ENCODE data around the gene SLC27A2.

The SLC27A2 gene

DNA sequence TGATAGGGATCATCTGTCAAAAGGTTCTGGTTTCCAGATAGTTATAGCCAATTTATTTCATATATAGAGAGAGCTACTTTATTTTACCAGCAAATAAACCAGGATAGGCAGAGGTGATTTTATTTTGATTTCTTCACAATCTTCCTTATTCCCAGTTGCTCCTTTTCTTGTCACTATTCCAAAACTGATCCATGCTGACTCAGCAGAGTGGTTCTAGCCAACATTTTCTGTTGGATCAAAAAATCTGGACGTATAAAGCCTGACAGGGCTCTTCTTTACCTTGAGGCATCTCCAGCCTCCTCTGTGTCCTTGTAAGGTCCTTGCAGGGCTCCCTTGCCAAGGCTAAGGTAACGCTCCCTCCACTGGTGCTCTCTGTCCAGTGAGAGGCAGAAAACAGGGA lies 67.7 kb downstream of the SLC27A2 start:
- Histone ChIP-seq H3K36me3 (replicated peaks in 1 of 2; ENCODE audit: control insufficient read depth in 2 of 2, insufficient read depth in 2 of 2, low read length in 2 of 2) (no peaks in the 10 kb centered on the region), H3K27ac (replicated peaks; ENCODE audit: low read length) (no peak overlapping the region), H3K23ac (ENCODE audit: low read depth, low read length, poor library complexity) (no peak overlapping the region), H3K4me1 (ENCODE audit: control insufficient read depth in 2 of 2, insufficient read depth in 1 of 2, low read depth in 1 of 2, low read length in 2 of 2) (no peaks in the 10 kb centered on the region), H3K9ac (ENCODE audit: low read depth, low read length, poor library complexity) (no peak overlapping the region), H2BK5ac (ENCODE audit: low read length) (no peak overlapping the region), H2BK12ac (ENCODE audit: low read length) (no peak overlapping the region), H2AK5ac (ENCODE audit: low read depth, low read length) (no peak overlapping the region), H3K4ac (ENCODE audit: low read length) (no peak overlapping the region), H3K27me3 (ENCODE audit: control insufficient read depth in 3 of 3, insufficient read depth in 3 of 3, low read depth in 1 of 3, low read length in 3 of 3) (peaks cover 0 to 4% (median 0%) of the 10 kb centered on the region in 3 experiments), H2AFZ (ENCODE audit: low read length) (no peak overlapping the region), H3K18ac (ENCODE audit: low read length) (no peak overlapping the region), H3K4me3 (ENCODE audit: low read length in 2 of 2) (no peak overlapping the region), H3K79me1 (ENCODE audit: low read depth, low read length) (no peaks in the 10 kb centered on the region), H3K9me3 (replicated peaks in 1 of 2; ENCODE audit: control insufficient read depth in 2 of 2, insufficient read depth in 1 of 2, low read depth in 1 of 2, low read length in 2 of 2) (no peaks in the 10 kb centered on the region), H4K8ac (ENCODE audit: low read depth, low read length) (no peak overlapping the region), H3K4me2 (ENCODE audit: insufficient read depth, low read length, poor library complexity, severe bottlenecking) (no peak overlapping the region), H2BK120ac (ENCODE audit: low read depth, low read length) (no peak overlapping the region), H3K14ac (ENCODE audit: low read length) (no peak overlapping the region), H2BK15ac (ENCODE audit: low read length) (no peak overlapping the region), H4K91ac (ENCODE audit: low read depth, low read length, poor library complexity) (no peak overlapping the region)
- no CpG with 5 or more reads among the region's 2 CpGs for WGBS, 2 donors (ENCODE audit: extremely low coverage in 2 of 2, insufficient read length in 2 of 2, insufficient replicate concordance in 1 of 2)
- no peak for DNase-seq (ENCODE audit: low spot score)

DNA sequence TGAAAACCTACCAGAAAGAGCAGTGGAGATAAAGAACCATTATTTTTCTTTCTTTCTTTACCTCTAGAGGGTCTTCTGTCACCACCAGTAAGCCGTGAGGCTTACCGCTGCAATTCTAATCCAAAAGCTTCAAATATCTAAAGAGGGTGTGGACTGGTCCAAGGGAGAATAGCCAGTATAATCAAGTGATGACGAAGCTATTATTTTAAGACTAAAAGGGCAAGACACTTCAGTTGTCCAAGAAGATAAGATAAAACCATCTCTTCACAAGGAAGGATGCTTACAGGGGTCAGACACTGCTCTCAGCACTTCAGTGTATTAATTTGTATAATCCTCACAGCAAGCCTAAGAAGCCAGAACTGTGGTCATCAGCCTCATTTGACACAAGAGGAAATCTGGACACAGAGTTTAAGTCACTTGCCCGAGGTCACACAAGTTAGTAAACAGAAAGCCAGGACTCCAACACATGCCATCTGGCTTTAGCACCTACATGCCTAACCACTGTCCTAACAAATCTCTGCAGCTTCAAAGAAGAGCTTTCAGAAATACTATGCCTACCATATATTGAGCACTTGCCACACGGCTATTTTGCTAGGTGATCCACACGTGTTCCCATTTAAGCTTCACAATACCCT lies 68.9 kb downstream of the SLC27A2 start:
- H4K91ac ChIP-seq (ENCODE audit: low read depth, low read length, poor library complexity), result no peak overlapping the region
- no peak overlapping the region for H3K4ac ChIP-seq (ENCODE audit: low read length)
- DNase-seq (ENCODE audit: low spot score), result no peak
- no peak overlapping the region for H3K14ac ChIP-seq (ENCODE audit: low read length)
- no peaks in the 10 kb centered on the region for H3K4me1 ChIP-seq (ENCODE audit: control insufficient read depth in 2 of 2, insufficient read depth in 1 of 2, low read depth in 1 of 2, low read length in 2 of 2)
- H3K27me3 ChIP-seq (ENCODE audit: control insufficient read depth in 3 of 3, insufficient read depth in 3 of 3, low read depth in 1 of 3, low read length in 3 of 3), result peaks cover 0 to 4% (median 0%) of the 10 kb centered on the region in 3 experiments
- no peak overlapping the region for H3K4me2 ChIP-seq (ENCODE audit: insufficient read depth, low read length, poor library complexity, severe bottlenecking)
- H3K79me1 ChIP-seq (ENCODE audit: low read depth, low read length), result no peaks in the 10 kb centered on the region
- no peak overlapping the region for H3K9ac ChIP-seq (ENCODE audit: low read depth, low read length, poor library complexity)
- H3K9me3 ChIP-seq (replicated peaks in 1 of 2; ENCODE audit: control insufficient read depth in 2 of 2, insufficient read depth in 1 of 2, low read depth in 1 of 2, low read length in 2 of 2), result no peaks in the 10 kb centered on the region
- H3K18ac ChIP-seq (ENCODE audit: low read length), result no peak overlapping the region
- no peak overlapping the region for H2BK12ac ChIP-seq (ENCODE audit: low read length)
- H3K36me3 ChIP-seq (replicated peaks in 1 of 2; ENCODE audit: control insufficient read depth in 2 of 2, insufficient read depth in 2 of 2, low read length in 2 of 2), result no peaks in the 10 kb centered on the region
- WGBS, 2 donors (ENCODE audit: extremely low coverage in 2 of 2, insufficient read length in 2 of 2, insufficient replicate concordance in 1 of 2), result no CpG with 5 or more reads among the region's 6 CpGs
- no peak overlapping the region for H3K23ac ChIP-seq (ENCODE audit: low read depth, low read length, poor library complexity)
- no peak overlapping the region for H2AK5ac ChIP-seq (ENCODE audit: low read depth, low read length)
- H2BK15ac ChIP-seq (ENCODE audit: low read length), result no peak overlapping the region
- no peak overlapping the region for H2BK5ac ChIP-seq (ENCODE audit: low read length)
- H4K8ac ChIP-seq (ENCODE audit: low read depth, low read length), result no peak overlapping the region
- no peak overlapping the region for H2BK120ac ChIP-seq (ENCODE audit: low read depth, low read length)
- no peak overlapping the region for H2AFZ ChIP-seq (ENCODE audit: low read length)
- H3K4me3 ChIP-seq (ENCODE audit: low read length in 2 of 2), result no peak overlapping the region
- no peak overlapping the region for H3K27ac ChIP-seq (replicated peaks; ENCODE audit: low read length)

DNA sequence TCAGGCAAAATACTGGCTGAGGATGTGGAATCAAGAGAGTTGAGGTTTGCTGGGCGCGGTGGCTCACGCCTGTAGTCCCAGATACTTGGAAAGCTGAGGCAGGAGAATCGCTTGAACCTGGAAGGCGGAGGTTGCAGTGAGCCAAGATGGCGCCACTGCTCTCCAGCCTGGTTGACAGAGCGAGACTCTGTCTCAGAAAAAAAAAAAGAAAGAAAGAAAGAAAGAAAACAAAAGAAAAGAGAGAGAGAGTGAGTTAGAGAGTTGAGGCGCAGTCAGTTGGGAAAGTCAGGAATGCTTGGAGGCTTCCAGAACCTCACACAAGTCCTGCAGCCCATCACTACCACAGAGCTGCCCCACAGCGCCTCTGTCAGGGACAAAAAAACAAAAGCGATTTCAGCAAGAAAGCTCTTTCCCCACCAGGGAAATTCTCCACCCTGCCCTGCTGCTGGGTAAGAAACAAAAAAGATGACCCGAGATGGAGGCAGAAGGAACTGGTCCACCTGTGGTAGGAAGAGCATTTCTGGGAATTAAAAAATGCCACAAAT lies 69.7 kb downstream of the SLC27A2 start:
- no peaks in the 10 kb centered on the region for H3K4me1 ChIP-seq (ENCODE audit: control insufficient read depth in 2 of 2, insufficient read depth in 1 of 2, low read depth in 1 of 2, low read length in 2 of 2)
- DNase-seq (ENCODE audit: low spot score), result no peak
- no peak overlapping the region for H3K23ac ChIP-seq (ENCODE audit: low read depth, low read length, poor library complexity)
- H3K79me1 ChIP-seq (ENCODE audit: low read depth, low read length), result no peaks in the 10 kb centered on the region
- no peak overlapping the region for H2BK120ac ChIP-seq (ENCODE audit: low read depth, low read length)
- no peak overlapping the region for H3K14ac ChIP-seq (ENCODE audit: low read length)
- no peaks in the 10 kb centered on the region for H3K36me3 ChIP-seq (replicated peaks in 1 of 2; ENCODE audit: control insufficient read depth in 2 of 2, insufficient read depth in 2 of 2, low read length in 2 of 2)
- H3K9me3 ChIP-seq (replicated peaks in 1 of 2; ENCODE audit: control insufficient read depth in 2 of 2, insufficient read depth in 1 of 2, low read depth in 1 of 2, low read length in 2 of 2), result no peaks in the 10 kb centered on the region
- no peak overlapping the region for H3K4me2 ChIP-seq (ENCODE audit: insufficient read depth, low read length, poor library complexity, severe bottlenecking)
- no peak overlapping the region for H2AFZ ChIP-seq (ENCODE audit: low read length)
- no peak overlapping the region for H2BK5ac ChIP-seq (ENCODE audit: low read length)
- H3K4me3 ChIP-seq (ENCODE audit: low read length in 2 of 2), result no peak overlapping the region
- H3K9ac ChIP-seq (ENCODE audit: low read depth, low read length, poor library complexity), result no peak overlapping the region
- H2BK15ac ChIP-seq (ENCODE audit: low read length), result no peak overlapping the region
- WGBS, 2 donors (ENCODE audit: extremely low coverage in 2 of 2, insufficient read length in 2 of 2, insufficient replicate concordance in 1 of 2), result no CpG with 5 or more reads among the region's 11 CpGs
- no peak overlapping the region for H3K4ac ChIP-seq (ENCODE audit: low read length)
- H4K91ac ChIP-seq (ENCODE audit: low read depth, low read length, poor library complexity), result no peak overlapping the region
- H2AK5ac ChIP-seq (ENCODE audit: low read depth, low read length), result no peak overlapping the region
- no peak overlapping the region for H2BK12ac ChIP-seq (ENCODE audit: low read length)
- no peaks in the 10 kb centered on the region for H3K27me3 ChIP-seq (ENCODE audit: control insufficient read depth in 3 of 3, insufficient read depth in 3 of 3, low read depth in 1 of 3, low read length in 3 of 3)
- H3K18ac ChIP-seq (ENCODE audit: low read length), result no peak overlapping the region
- no peak overlapping the region for H4K8ac ChIP-seq (ENCODE audit: low read depth, low read length)
- H3K27ac ChIP-seq (replicated peaks; ENCODE audit: low read length), result no peak overlapping the region

DNA sequence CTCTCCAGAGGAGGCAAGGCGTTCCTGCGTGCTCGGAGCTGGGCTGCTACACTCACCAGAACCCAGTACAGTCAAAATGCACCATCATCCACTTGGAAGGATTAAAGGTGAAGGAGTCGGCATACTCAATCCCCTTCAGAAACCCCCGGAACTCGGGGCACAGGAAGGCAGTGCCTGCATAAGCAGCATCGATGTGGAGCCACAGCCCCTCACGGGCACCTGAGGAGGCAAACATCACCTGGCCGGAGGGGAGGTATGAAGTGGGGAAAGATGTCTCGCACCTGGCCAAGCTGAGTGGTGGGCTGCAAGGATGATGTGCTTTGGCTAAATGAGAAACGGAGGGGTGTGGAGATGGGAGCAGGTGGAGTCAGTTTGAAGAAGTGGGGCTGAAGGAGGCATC lies 70.6 kb downstream of the SLC27A2 start:
- H3K36me3 ChIP-seq (replicated peaks in 1 of 2; ENCODE audit: control insufficient read depth in 2 of 2, insufficient read depth in 2 of 2, low read length in 2 of 2), result no peaks in the 10 kb centered on the region
- no peak overlapping the region for H2BK120ac ChIP-seq (ENCODE audit: low read depth, low read length)
- DNase-seq (ENCODE audit: low spot score), result no peak
- H3K27ac ChIP-seq (replicated peaks; ENCODE audit: low read length), result no peak overlapping the region
- no peak overlapping the region for H2AFZ ChIP-seq (ENCODE audit: low read length)
- no peak overlapping the region for H3K23ac ChIP-seq (ENCODE audit: low read depth, low read length, poor library complexity)
- no peak overlapping the region for H3K14ac ChIP-seq (ENCODE audit: low read length)
- H3K4ac ChIP-seq (ENCODE audit: low read length), result no peak overlapping the region
- H4K91ac ChIP-seq (ENCODE audit: low read depth, low read length, poor library complexity), result no peak overlapping the region
- H3K4me3 ChIP-seq (ENCODE audit: low read length in 2 of 2), result no peak overlapping the region
- no peak overlapping the region for H4K8ac ChIP-seq (ENCODE audit: low read depth, low read length)
- no peaks in the 10 kb centered on the region for H3K9me3 ChIP-seq (replicated peaks in 1 of 2; ENCODE audit: control insufficient read depth in 2 of 2, insufficient read depth in 1 of 2, low read depth in 1 of 2, low read length in 2 of 2)
- H3K79me1 ChIP-seq (ENCODE audit: low read depth, low read length), result no peaks in the 10 kb centered on the region
- H2BK12ac ChIP-seq (ENCODE audit: low read length), result no peak overlapping the region
- H2BK15ac ChIP-seq (ENCODE audit: low read length), result no peak overlapping the region
- no peak overlapping the region for H3K9ac ChIP-seq (ENCODE audit: low read depth, low read length, poor library complexity)
- no peaks in the 10 kb centered on the region for H3K27me3 ChIP-seq (ENCODE audit: control insufficient read depth in 3 of 3, insufficient read depth in 3 of 3, low read depth in 1 of 3, low read length in 3 of 3)
- H3K4me2 ChIP-seq (ENCODE audit: insufficient read depth, low read length, poor library complexity, severe bottlenecking), result no peak overlapping the region
- H2BK5ac ChIP-seq (ENCODE audit: low read length), result no peak overlapping the region
- no peaks in the 10 kb centered on the region for H3K4me1 ChIP-seq (ENCODE audit: control insufficient read depth in 2 of 2, insufficient read depth in 1 of 2, low read depth in 1 of 2, low read length in 2 of 2)
- H2AK5ac ChIP-seq (ENCODE audit: low read depth, low read length), result no peak overlapping the region
- H3K18ac ChIP-seq (ENCODE audit: low read length), result no peak overlapping the region
- no CpG with 5 or more reads among the region's 11 CpGs for WGBS, 2 donors (ENCODE audit: extremely low coverage in 2 of 2, insufficient read length in 2 of 2, insufficient replicate concordance in 1 of 2)

Data from neuronal stem cell (in vitro differentiated cells).